H9 (cell line): Measurements from ENCODE around the gene MTMR12. TPM values are rescaled to one million over a fixed set of nuclear protein-coding genes. Genes with fewer than 3 reads are reported as not detected.

ENCODE experiments used
- DNase-seq: peaks from one replicate; pipeline ENCODE4 v3.0.0-alpha.2; 2017
- H2AFZ ChIP-seq: one replicate; pipeline ENCODE4 v1.6.1; 2013; ENCODE audit warnings: mild to moderate bottlenecking, low read length, control low read depth, moderate library complexity
- H2AK5ac ChIP-seq: 2 replicates; pipeline ENCODE4 v1.6.1; 2013; ENCODE audit warnings: low read length, control low read depth, mixed read lengths; ENCODE audit not compliant: insufficient read length
- H2BK120ac ChIP-seq: one replicate; pipeline ENCODE4 v1.6.1; 2013; ENCODE audit warnings: low read depth, mild to moderate bottlenecking, low read length, control low read depth, inconsistent platforms; ENCODE audit not compliant: poor library complexity, severe bottlenecking
- H2BK12ac ChIP-seq: 2 replicates; pipeline ENCODE4 v1.6.1; 2013; ENCODE audit warnings: low read length, control low read depth, mixed read lengths, low read depth; ENCODE audit not compliant: insufficient read length
- H2BK15ac ChIP-seq: 2 replicates; pipeline ENCODE4 v1.6.1; 2013; ENCODE audit warnings: low read depth, low read length, control low read depth
- H2BK20ac ChIP-seq: one replicate; pipeline ENCODE4 v1.6.1; 2013; ENCODE audit warnings: low read depth, mild to moderate bottlenecking, low read length, control low read depth, inconsistent platforms; ENCODE audit not compliant: poor library complexity, severe bottlenecking
- H2BK5ac ChIP-seq: 2 replicates; pipeline ENCODE4 v1.6.1; 2013; ENCODE audit warnings: low read length, control low read depth, mixed read lengths; ENCODE audit not compliant: insufficient read length
- H3K14ac ChIP-seq: 2 replicates; pipeline ENCODE4 v1.6.1; 2013; ENCODE audit warnings: low read length, control low read depth; ENCODE audit not compliant: insufficient read depth
- H3K18ac ChIP-seq: 2 replicates; pipeline ENCODE4 v1.6.1; 2013; ENCODE audit warnings: low read depth, mild to moderate bottlenecking, mixed read lengths, low read length, control low read depth; ENCODE audit not compliant: insufficient read length
- H3K23ac ChIP-seq: 2 replicates; pipeline ENCODE4 v1.6.1; 2013; ENCODE audit warnings: low read length, control low read depth, mixed read lengths, low read depth; ENCODE audit not compliant: insufficient read length
- H3K23me2 ChIP-seq: 2 replicates; pipeline ENCODE4 v1.6.1; 2013; ENCODE audit warnings: low read depth, mild to moderate bottlenecking, mixed read lengths, low read length, control low read depth; ENCODE audit not compliant: insufficient read length, poor library complexity, severe bottlenecking
- H3K27ac ChIP-seq: 2 replicates; pipeline ENCODE4 v1.5.1; 2013; ENCODE audit warnings: low read length, control low read depth, mixed read lengths, low read depth; ENCODE audit not compliant: insufficient read length
- H3K27me3 ChIP-seq: 2 replicates; pipeline ENCODE4 v1.6.1; 2013; ENCODE audit warnings: low read length, control low read depth, inconsistent platforms; ENCODE audit not compliant: insufficient read depth
- H3K4ac ChIP-seq: 2 replicates; pipeline ENCODE4 v1.6.1; 2013; ENCODE audit warnings: low read depth, mild to moderate bottlenecking, control low read depth, inconsistent platforms, low read length, moderate library complexity
- H3K4me1 ChIP-seq: 2 replicates; pipeline ENCODE4 v1.6.1; 2013; ENCODE audit warnings: low read length, control low read depth, inconsistent platforms; ENCODE audit not compliant: insufficient read depth
- H3K4me2 ChIP-seq: 2 replicates; pipeline ENCODE4 v1.6.1; 2013; ENCODE audit warnings: low read length, control low read depth, mixed read lengths; ENCODE audit not compliant: insufficient read length, insufficient read depth
- H3K56ac ChIP-seq: 2 replicates; pipeline ENCODE4 v1.6.1; 2013; ENCODE audit warnings: low read depth, mild to moderate bottlenecking, mixed read lengths, low read length, control low read depth; ENCODE audit not compliant: insufficient read length
- H3K79me1 ChIP-seq: 2 replicates; pipeline ENCODE4 v1.6.1; 2013; ENCODE audit warnings: low read depth, mild to moderate bottlenecking, moderate library complexity, low read length, control low read depth, inconsistent platforms; ENCODE audit not compliant: insufficient read depth, poor library complexity, severe bottlenecking
- H3K79me2 ChIP-seq: 2 replicates; pipeline ENCODE4 v1.6.1; 2013; ENCODE audit warnings: low read length, control low read depth, inconsistent platforms; ENCODE audit not compliant: insufficient read depth
- H3K9ac ChIP-seq: 2 replicates; pipeline ENCODE4 v1.6.1; 2013; ENCODE audit warnings: low read length, control low read depth, mixed read lengths; ENCODE audit not compliant: insufficient read length; ENCODE audit errors: extremely low read depth
- H3K9me3 ChIP-seq: one replicate; pipeline ENCODE4 v1.6.1; 2013; ENCODE audit warnings: low read depth, low read length, inconsistent platforms; ENCODE audit not compliant: control insufficient read depth
- H3T11ph ChIP-seq: one replicate; pipeline ENCODE4 v1.6.1; 2013; ENCODE audit warnings: mild to moderate bottlenecking, low read length, control low read depth, inconsistent platforms
- H4K20me1 ChIP-seq: one replicate; pipeline ENCODE4 v1.6.1; 2013; ENCODE audit not compliant: control insufficient read depth, insufficient read length, insufficient read depth
- H4K5ac ChIP-seq: 2 replicates; pipeline ENCODE4 v1.6.1; 2013; ENCODE audit warnings: low read depth, mild to moderate bottlenecking, mixed read lengths, low read length, control low read depth; ENCODE audit not compliant: insufficient read length
- H4K8ac ChIP-seq: replicated peaks from 2 replicates; pipeline ENCODE4 v1.6.1; 2013; ENCODE audit warnings: low read length, control low read depth, mixed read lengths, low read depth; ENCODE audit not compliant: insufficient read length
- H4K91ac ChIP-seq: 2 replicates; pipeline ENCODE4 v1.6.1; 2013; ENCODE audit warnings: low read depth, mild to moderate bottlenecking, moderate library complexity, mixed read lengths, low read length, control low read depth; ENCODE audit not compliant: insufficient read length
- H3K27ac Mint-ChIP-seq, 3 experiments: 2 replicates in 2 of 3; 3 replicates in 1 of 3; pipeline ENCODE4 v1.8.0; 2020 to 2021; ENCODE audit warnings: mixed read lengths in 3 of 3, mild to moderate bottlenecking in 1 of 3, moderate library complexity in 1 of 3
- H3K27me3 Mint-ChIP-seq: 2 replicates; pipeline ENCODE4 v1.8.0; 2021; ENCODE audit warnings: low read depth, mild to moderate bottlenecking, moderate library complexity, mixed read lengths
- H3K36me3 Mint-ChIP-seq, 3 experiments: 2 replicates in 2 of 3; 3 replicates in 1 of 3; pipeline ENCODE4 v1.8.0; 2020 to 2021; ENCODE audit warnings: low read depth in 3 of 3, mixed read lengths in 3 of 3; ENCODE audit not compliant: insufficient read depth in 1 of 3
- H3K4me1 Mint-ChIP-seq, 2 experiments: 2 replicates each; pipeline ENCODE4 v1.8.0; 2020; ENCODE audit warnings: mixed read lengths in 2 of 2
- H3K4me3 Mint-ChIP-seq, 2 experiments: 2 replicates in 1 of 2; 3 replicates in 1 of 2; pipeline ENCODE4 v1.8.0; 2020 to 2021; ENCODE audit warnings: mild to moderate bottlenecking in 2 of 2, mixed read lengths in 2 of 2, moderate library complexity in 1 of 2
- H3K9me3 Mint-ChIP-seq, 2 experiments: 2 replicates in 1 of 2; 3 replicates in 1 of 2; pipeline ENCODE4 v1.8.0; 2020; ENCODE audit warnings: mild to moderate bottlenecking in 2 of 2, mixed read lengths in 2 of 2, moderate library complexity in 1 of 2
- CTCF ChIP-seq: fragments of 200-600 bp; sonication (generic); conservative IDR thresholded peaks from 3 replicates; pipeline ENCODE4 v1.8.0; 2021; ENCODE audit warnings: antibody characterized with exemption, mild to moderate bottlenecking
- WGBS: extraction: QIAGEN DNeasy Blood & Tissue Kit; methylation state at CpG from one replicate; pipeline ENCODE4 v1.1.7; 2013; ENCODE audit warnings: missing lambda C conversion rate, low lambda C conversion rate, mixed read lengths; ENCODE audit not compliant: insufficient read length; ENCODE audit errors: extremely low coverage; 5-methylcytosine and 5-hydroxymethylcytosine counted together
- total RNA-seq: library from RNA; stranded (reverse); gene quantifications from 2 replicates; pipeline ENCODE4 v1.2.1, GENCODE V29; 2021

MTMR12 gene
- total RNA-seq, 1 experiment from 2014 or later, result 39.3 TPM

GRCh38 chr5:32270178-32270577 is 42.6 kb downstream of the MTMR12 start:
- TF ChIP-seq CTCF, result no peak
- H3K27me3 ChIP-seq, result no peaks in the 10 kb centered on the region
- Mint-ChIP-seq H3K27me3 (no peaks in the 10 kb centered on the region), H3K36me3 (peaks cover 47 to 80% (median 76%) of the 10 kb centered on the region in 3 experiments), H3K4me3 (no peak overlapping the region), H3K27ac (no peak overlapping the region), H3K9me3 (no peaks in the 10 kb centered on the region), H3K4me1 (peaks cover 19 to 22% of the 10 kb centered on the region in 2 experiments)
- H2AK5ac ChIP-seq, result no peak overlapping the region
- H3K14ac ChIP-seq, result no peak overlapping the region
- H4K8ac ChIP-seq, result no peak overlapping the region
- no peak overlapping the region for H2BK20ac ChIP-seq
- no peak overlapping the region for H3K9ac ChIP-seq
- H3K56ac ChIP-seq, result no peak overlapping the region
- H3T11ph ChIP-seq, result no peak overlapping the region
- DNase-seq, result no peak
- peaks cover 2% of the 10 kb centered on the region for H3K4me1 ChIP-seq
- H3K27ac ChIP-seq, result no peak overlapping the region
- no peak overlapping the region for H3K18ac ChIP-seq
- no peaks in the 10 kb centered on the region for H3K23me2 ChIP-seq
- H3K23ac ChIP-seq, result no peak overlapping the region
- H2BK120ac ChIP-seq, result no peak overlapping the region
- H3K4me2 ChIP-seq, result no peak overlapping the region
- no peaks in the 10 kb centered on the region for H3K9me3 ChIP-seq
- WGBS, result no CpG with 5 or more reads among the region's 4 CpGs
- no peaks in the 10 kb centered on the region for H3K79me2 ChIP-seq
- no peak overlapping the region for H4K5ac ChIP-seq
- no peak overlapping the region for H2AFZ ChIP-seq
- no peaks in the 10 kb centered on the region for H3K79me1 ChIP-seq
- no peak overlapping the region for H2BK12ac ChIP-seq
- H4K91ac ChIP-seq, result no peak overlapping the region
- H2BK5ac ChIP-seq, result no peak overlapping the region
- no peaks in the 10 kb centered on the region for H4K20me1 ChIP-seq
- no peak overlapping the region for H2BK15ac ChIP-seq
- no peak overlapping the region for H3K4ac ChIP-seq
